PFSK-1 (cell line): ENCODE results near the gene SDF2L1.

Experiments used
- FOXP2 ChIP-seq: optimal IDR thresholded peaks from 2 replicates; pipeline ENCODE3; 2011; ENCODE audit warnings: borderline replicate concordance, control low read depth, inconsistent platforms; ENCODE audit not compliant: insufficient read depth; ENCODE audit errors: extremely low read length, extremely low read depth
- POLR2AphosphoS5 ChIP-seq: IDR thresholded peaks from 2 replicates; pipeline ENCODE4 v1.6.1; 2012; ENCODE audit warnings: low read depth, mild to moderate bottlenecking, control low read depth, low read length, moderate library complexity
- REST ChIP-seq, 2 experiments: IDR thresholded peaks; 2 replicates each; pipeline versions ENCODE4 v1.6.1 to v1.8.0; 2011 to 2012; ENCODE audit warnings: low read depth in 2 of 2, low read length in 2 of 2, control low read depth in 1 of 2, inconsistent platforms in 1 of 2, mild to moderate bottlenecking in 1 of 2, moderate library complexity in 1 of 2; ENCODE audit not compliant: insufficient read depth in 1 of 2
- SIN3A ChIP-seq: IDR thresholded peaks from 2 replicates; pipeline ENCODE4 v1.6.1; 2012; ENCODE audit warnings: mild to moderate bottlenecking, low read length, moderate library complexity, borderline replicate concordance; ENCODE audit not compliant: insufficient read depth
- TAF1 ChIP-seq: IDR thresholded peaks from 2 replicates; pipeline ENCODE4 v1.6.1; 2012; ENCODE audit warnings: low read length, control low read depth, borderline replicate concordance; ENCODE audit not compliant: insufficient read depth

The SDF2L1 gene

GRCh38 chr22:21642584-21643448 is 714 bp downstream of the SDF2L1 start:
- TF ChIP-seq TAF1 (no peak), SIN3A (no peak), POLR2AphosphoS5 (no peak), FOXP2 (no peak), REST (IDR thresholded peaks at IDR 0.05; ENCODE audit: insufficient read depth in 1 of 2, low read depth in 2 of 2, low read length in 2 of 2) (no peak)

- TF ChIP-seq REST (IDR thresholded peaks at IDR 0.05; ENCODE audit: insufficient read depth in 1 of 2, low read depth in 2 of 2, low read length in 2 of 2) (no peak), POLR2AphosphoS5 (no peak), SIN3A (no peak), FOXP2 (no peak), TAF1 (no peak)
Measured at GRCh38 chr22:21643533-21644357, 1.6 kb downstream of the SDF2L1 start.

DNA sequence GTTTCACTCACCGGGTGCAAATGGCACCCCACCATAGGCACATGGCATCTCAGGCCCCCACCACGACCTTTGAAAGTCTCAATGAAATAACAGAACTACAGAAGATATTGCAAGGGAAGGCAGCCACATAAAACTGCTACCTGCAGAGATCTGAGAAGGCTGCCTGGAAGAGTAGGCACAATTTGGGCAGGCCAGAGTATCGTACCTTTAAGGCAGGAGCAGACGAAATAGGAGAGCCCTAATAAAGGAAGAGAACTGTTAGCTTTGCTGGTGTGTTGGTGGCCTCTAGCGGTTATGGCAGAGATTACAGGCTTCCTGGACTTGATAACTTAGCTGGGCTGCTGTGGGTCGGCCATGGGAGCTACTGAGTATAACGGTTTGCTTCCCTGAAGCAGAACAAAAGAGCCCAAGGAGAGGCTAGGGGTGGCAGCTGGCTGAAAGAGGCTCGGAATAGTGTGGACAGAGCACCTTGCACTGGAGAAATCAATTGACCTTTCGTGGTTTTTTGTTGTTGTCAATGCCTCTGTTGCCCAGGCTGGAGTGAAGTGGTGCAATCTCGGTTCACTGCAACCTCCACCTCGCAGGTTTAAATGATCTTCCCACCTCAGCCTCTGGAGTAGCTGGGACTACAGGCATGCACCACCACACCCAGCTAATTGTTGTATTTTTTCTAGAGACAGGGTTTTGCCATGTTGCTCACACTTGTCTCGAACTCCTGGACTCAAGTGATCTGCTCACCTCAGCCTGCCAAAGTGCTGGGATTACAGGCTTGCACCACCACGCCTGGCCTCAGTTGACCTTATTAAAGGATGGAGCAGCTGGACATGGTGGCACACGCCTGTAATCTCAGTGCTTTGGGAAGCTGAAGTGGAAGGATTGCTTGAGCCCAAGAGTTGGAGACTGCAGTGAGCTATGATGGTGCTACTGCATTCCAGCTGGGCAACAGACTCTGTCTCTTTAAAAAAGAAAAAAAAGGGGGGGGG is 4.8 kb downstream of the SDF2L1 start:
- TF ChIP-seq FOXP2 (no peak), REST (IDR thresholded peaks at IDR 0.05; ENCODE audit: insufficient read depth in 1 of 2, low read depth in 2 of 2, low read length in 2 of 2) (no peak), TAF1 (no peak), SIN3A (no peak), POLR2AphosphoS5 (no peak)

GRCh38 chr22:21650280-21650679 is 8.2 kb downstream of the SDF2L1 start:
- TF ChIP-seq FOXP2 = no peak

DNA sequence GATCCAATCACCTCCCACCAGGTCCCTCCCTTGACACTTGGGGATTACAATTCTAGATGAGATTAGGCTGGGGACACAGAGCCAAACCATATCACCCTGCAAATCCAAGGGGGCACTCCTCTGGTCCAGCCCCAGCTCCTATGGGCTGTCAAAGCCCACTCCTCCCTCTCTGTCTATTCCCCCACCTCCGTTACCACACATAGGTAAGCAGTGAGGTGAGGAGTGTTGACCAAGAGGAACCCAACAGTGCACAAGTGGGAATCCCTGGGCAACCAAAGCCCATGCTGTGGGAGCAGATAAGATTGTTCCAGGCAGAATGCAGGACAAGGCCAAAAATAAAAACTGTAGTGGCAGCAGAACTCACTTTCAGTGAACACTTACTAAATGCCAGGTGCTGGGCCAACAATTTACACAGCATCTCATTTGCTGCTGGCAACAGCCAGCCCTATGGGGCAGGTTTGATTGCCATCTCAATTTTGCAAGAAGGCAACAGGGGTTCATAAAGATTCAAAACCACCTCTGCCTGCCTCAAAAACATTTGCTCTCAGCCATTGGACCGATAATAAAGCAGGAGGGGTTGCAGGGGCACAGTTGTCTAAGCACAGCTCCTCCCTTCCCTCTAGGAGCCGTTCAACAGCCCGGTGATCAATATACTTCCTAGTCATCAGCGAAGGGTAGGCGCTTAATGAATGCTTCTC is 8.9 kb downstream of the SDF2L1 start:
- TF ChIP-seq POLR2AphosphoS5 (no peak), SIN3A (peak; percentile 16; the same call in 1 of the 2 replicates)
